GM23338 (cell line): ENCODE data around the gene BRD9. TPM values are rescaled to one million over a fixed set of nuclear protein-coding genes. Genes with fewer than 3 reads are reported as not detected.

Experiments
- ATAC-seq: fragments of 200-7000 bp; cut with Tn5 transposase; 3 replicates; pipeline ENCODE4 v1.9.1; 2020
- DNase-seq: peaks from one replicate; pipeline ENCODE4 v3.0.0-alpha.2; 2015; ENCODE audit warnings: low spot score
- H2AFZ ChIP-seq: fragments of 200-600 bp; sonication (generic); 2 replicates; pipeline ENCODE4 v1.8.0; 2016; ENCODE audit warnings: antibody characterized with exemption, mild to moderate bottlenecking, moderate library complexity
- H3F3A ChIP-seq: fragments of 200-600 bp; sonication (generic); replicated peaks from 2 replicates; pipeline ENCODE4 v1.8.0; 2017; ENCODE audit warnings: antibody characterized with exemption, mixed run types, low read depth
- H3K27ac ChIP-seq: fragments of 200-600 bp; sonication (generic); 2 replicates; pipeline ENCODE4 v1.6.1; 2016; ENCODE audit warnings: low read depth
- H3K27me3 ChIP-seq: fragments of 200-600 bp; sonication (generic); 2 replicates; pipeline ENCODE4 v1.8.0; 2016; ENCODE audit warnings: mild to moderate bottlenecking, mixed run types, moderate library complexity; ENCODE audit not compliant: insufficient read depth
- H3K36me3 ChIP-seq: fragments of 200-600 bp; sonication (generic); 2 replicates; pipeline ENCODE4 v1.8.0; 2016; ENCODE audit warnings: mild to moderate bottlenecking; ENCODE audit not compliant: insufficient read depth
- H3K4me1 ChIP-seq: fragments of 200-600 bp; sonication (generic); 2 replicates; pipeline ENCODE4 v1.8.0; 2016; ENCODE audit warnings: mild to moderate bottlenecking, moderate library complexity; ENCODE audit not compliant: insufficient read depth
- H3K4me2 ChIP-seq: fragments of 200-600 bp; sonication (generic); 2 replicates; pipeline ENCODE4 v1.7.1; 2017; ENCODE audit warnings: mixed run types
- H3K4me3 ChIP-seq: fragments of 200-600 bp; sonication (generic); 2 replicates; pipeline ENCODE4 v1.6.1; 2016; ENCODE audit warnings: mixed run types
- H3K79me2 ChIP-seq: fragments of 200-600 bp; sonication (generic); replicated peaks from 2 replicates; pipeline ENCODE4 v1.8.0; 2017; ENCODE audit warnings: mild to moderate bottlenecking; ENCODE audit not compliant: insufficient read depth
- H3K9me2 ChIP-seq: fragments of 200-600 bp; sonication (generic); 2 replicates; pipeline ENCODE4 v1.8.0; 2017; ENCODE audit not compliant: insufficient read depth
- H4K20me1 ChIP-seq: fragments of 200-600 bp; sonication (generic); replicated peaks from 2 replicates; pipeline ENCODE4 v1.8.0; 2017; ENCODE audit warnings: mild to moderate bottlenecking; ENCODE audit not compliant: insufficient read depth
- H3K27ac Mint-ChIP-seq: 2 replicates; pipeline ENCODE4 v1.8.0; 2020; ENCODE audit warnings: inconsistent platforms, mild to moderate bottlenecking, moderate library complexity, mixed read lengths
- H3K27me3 Mint-ChIP-seq: 3 replicates; pipeline ENCODE4 v1.8.0; 2022; ENCODE audit warnings: low read depth, mild to moderate bottlenecking, moderate library complexity, mixed read lengths, inconsistent platforms; ENCODE audit not compliant: insufficient read depth, poor library complexity
- H3K36me3 Mint-ChIP-seq: 3 replicates; pipeline ENCODE4 v1.8.0; 2021; ENCODE audit warnings: low read depth, mild to moderate bottlenecking, inconsistent platforms, moderate library complexity, mixed read lengths
- H3K4me1 Mint-ChIP-seq: 3 replicates; pipeline ENCODE4 v1.8.0; 2020; ENCODE audit warnings: mild to moderate bottlenecking, inconsistent platforms, mixed read lengths
- H3K4me3 Mint-ChIP-seq: 3 replicates; pipeline ENCODE4 v1.8.0; 2021; ENCODE audit warnings: moderate library complexity, mild to moderate bottlenecking, inconsistent platforms, mixed read lengths
- H3K9me3 Mint-ChIP-seq: 3 replicates; pipeline ENCODE4 v1.8.0; 2020; ENCODE audit warnings: moderate library complexity, mild to moderate bottlenecking, inconsistent platforms, mixed read lengths
- CREB1 ChIP-seq: fragments of 250-450 bp; sonication (Bioruptor Pico); IDR thresholded peaks from 2 replicates; pipeline ENCODE4 v1.5.0; 2020; ENCODE audit warnings: low read depth, mild to moderate bottlenecking, moderate library complexity
- CTCF ChIP-seq, 2 experiments: fragments of 200-600 bp in 1 of 2; sonication (generic) in 1 of 2; conservative IDR thresholded peaks; 2 replicates each; pipeline versions ENCODE4 v1.5.1 to v1.6.1; 2016 to 2017; ENCODE audit warnings: antibody characterized with exemption in 2 of 2, low read depth in 2 of 2, mild to moderate bottlenecking in 2 of 2, moderate library complexity in 1 of 2
- ETS1 ChIP-seq: IDR thresholded peaks from 2 replicates; pipeline ENCODE4 v1.6.1; 2016; ENCODE audit warnings: antibody characterized with exemption
- EZH2 ChIP-seq: fragments of 200-600 bp; sonication (generic); IDR thresholded peaks from one replicate; pipeline ENCODE4 v1.8.0; 2017; ENCODE audit warnings: antibody characterized with exemption, mild to moderate bottlenecking, low read depth; ENCODE audit not compliant: unreplicated experiment
- EZH2phosphoT487 ChIP-seq: fragments of 200-600 bp; sonication (generic); IDR thresholded peaks from one replicate; pipeline ENCODE4 v1.8.1; 2018; ENCODE audit warnings: antibody characterized with exemption; ENCODE audit not compliant: unreplicated experiment
- NANOG ChIP-seq: IDR thresholded peaks from 2 replicates; pipeline ENCODE4 v1.6.1; 2016; ENCODE audit warnings: antibody characterized with exemption, borderline replicate concordance
- POLR2AphosphoS5 ChIP-seq: IDR thresholded peaks from 2 replicates; pipeline ENCODE4 v1.6.1; 2016; ENCODE audit warnings: antibody characterized with exemption, low read depth
- REST ChIP-seq: IDR thresholded peaks from one replicate; pipeline ENCODE4 v1.6.1; 2018; ENCODE audit warnings: antibody characterized with exemption; ENCODE audit not compliant: unreplicated experiment
- STAT1 ChIP-seq: IDR thresholded peaks from one replicate; pipeline ENCODE4 v1.6.1; 2016; ENCODE audit warnings: antibody characterized with exemption; ENCODE audit not compliant: unreplicated experiment
- ZNF114 ChIP-seq: fragments of 250-450 bp; sonication (Bioruptor Pico); IDR thresholded peaks from 2 replicates; pipeline ENCODE4 v1.5.0; 2020; ENCODE audit warnings: mild to moderate bottlenecking, moderate library complexity
- ZNF331 ChIP-seq: fragments of 250-450 bp; sonication (Bioruptor Pico); IDR thresholded peaks from 2 replicates; pipeline ENCODE4 v1.5.0; 2020; ENCODE audit warnings: low read depth, mild to moderate bottlenecking, moderate library complexity
- polyA plus RNA-seq: library from polyadenylated mRNA; unstranded; fragments of >200 nt; fragmentation: Nextera tagmentation; extraction: Ambion mirVana; gene quantifications from 2 replicates; pipeline ENCODE4 v1.2.1, GENCODE V29; 2016
- total RNA-seq: library from RNA; depleted of rRNA; stranded (reverse); fragments of >200 nt; shearing (Covaris generic); gene quantifications from 2 replicates; pipeline ENCODE4 v1.2.3, GENCODE V29; 2014

The BRD9 gene
- total and polyA plus RNA-seq, 2 experiments from 2014 or later: 32.9 to 54.7 TPM

GRCh38 chr5:902129-902916, 9.7 kb upstream of the BRD9 start:
- H3K9me3 Mint-ChIP-seq: no peaks in the 10 kb centered on the region
- no peak for TF ChIP-seq CTCF (conservative IDR thresholded peaks at IDR 0.05; ENCODE audit: low read depth in 2 of 2)
- TF ChIP-seq ETS1: no peak
- no peak for TF ChIP-seq STAT1
- Histone ChIP-seq H4K20me1 (peaks cover 21% of the 10 kb centered on the region), H3K4me3 (no peak overlapping the region), H3K27me3 (no peaks in the 10 kb centered on the region), H3F3A (no peaks in the 10 kb centered on the region), H3K9me2 (no peaks in the 10 kb centered on the region), H3K79me2 (peaks cover 19% of the 10 kb centered on the region; the same call in 1 of the 2 replicates), H2AFZ (no peak overlapping the region), H3K4me1 (no peaks in the 10 kb centered on the region), H3K36me3 (peaks cover 54% of the 10 kb centered on the region), H3K27ac (no peak overlapping the region), H3K4me2 (no peak overlapping the region)
- H3K27me3 Mint-ChIP-seq: no peaks in the 10 kb centered on the region
- no peaks in the 10 kb centered on the region for H3K4me1 Mint-ChIP-seq
- H3K27ac Mint-ChIP-seq: no peak overlapping the region
- ATAC-seq: no peak
- no peak for DNase-seq
- H3K36me3 Mint-ChIP-seq: peaks cover 68% of the 10 kb centered on the region
- H3K4me3 Mint-ChIP-seq: no peak overlapping the region

- Mint-ChIP-seq H3K4me3 (no peak overlapping the region), H3K36me3 (peaks cover 66% of the 10 kb centered on the region), H3K27me3 (no peaks in the 10 kb centered on the region), H3K9me3 (no peaks in the 10 kb centered on the region), H3K4me1 (no peaks in the 10 kb centered on the region), H3K27ac (no peak overlapping the region)
- Histone ChIP-seq H3K27ac (no peak overlapping the region), H4K20me1 (peaks cover 27% of the 10 kb centered on the region), H3K4me3 (no peak overlapping the region), H3K4me1 (no peaks in the 10 kb centered on the region), H3K4me2 (no peak overlapping the region), H3K9me2 (no peaks in the 10 kb centered on the region), H3K27me3 (no peaks in the 10 kb centered on the region), H3K36me3 (peaks cover 50% of the 10 kb centered on the region), H3K79me2 (peaks cover 22% of the 10 kb centered on the region), H2AFZ (no peak overlapping the region), H3F3A (no peaks in the 10 kb centered on the region)
- no peak for ATAC-seq
- no peak for DNase-seq
- TF ChIP-seq POLR2AphosphoS5: no peak
- no peak for TF ChIP-seq EZH2phosphoT487
- TF ChIP-seq STAT1: no peak
- no peak for TF ChIP-seq EZH2
- no peak for TF ChIP-seq CTCF (conservative IDR thresholded peaks at IDR 0.05; ENCODE audit: low read depth in 2 of 2)
- TF ChIP-seq CREB1 (CRISPR knock-in tag): no peak
- no peak for TF ChIP-seq ETS1
- no peak for TF ChIP-seq ZNF331
- TF ChIP-seq ZNF114 (CRISPR knock-in tag): no peak
- TF ChIP-seq REST: no peak
- TF ChIP-seq NANOG: no peak
Measured at GRCh38 chr5:900781-901180, 8.2 kb upstream of the BRD9 start.
